H1 (cell line): ENCODE measurements around the gene ZNF524. TPM values are rescaled to one million over a fixed set of nuclear protein-coding genes. Genes with fewer than 3 reads are reported as not detected.
A peak's percentile ranks its signal among the peaks of the same experiment; 100 is the strongest.

Source experiments
- CTCF ChIA-PET: fragments of 300-600 bp; sonication (Branson Sonifier 250); formaldehyde crosslinking; loops from one replicate; lab custom pipeline; 2021; ENCODE audit not compliant: partially characterized antibody; lab: Charles Lee
- POLR2A ChIA-PET: fragments of 300-600 bp; sonication (Branson Sonifier 250); formaldehyde crosslinking; loops from one replicate; lab custom pipeline; 2021; ENCODE audit warnings: inconsistent platforms; ENCODE audit not compliant: partially characterized antibody; lab: Charles Lee
- DNase-seq, 2 experiments: peaks; one replicate each; pipeline versions ENCODE4 v3.0.0 to v3.0.0-alpha.2; 2010 to 2022; ENCODE audit warnings: low spot score in 2 of 2, low read depth in 1 of 2, mixed read lengths in 1 of 2
- FAIRE-seq: peaks from 2 replicates; lab custom pipeline; 2011; peaks lifted over from hg19 to GRCh38; lab: Jason Lieb, UNC
- H2AFZ ChIP-seq: 2 replicates; pipeline ENCODE4 v1.8.1; 2012; ENCODE audit warnings: low read length, inconsistent platforms
- H2AK5ac ChIP-seq: 2 replicates; pipeline ENCODE4 v1.6.1; 2013; ENCODE audit warnings: low read depth, low read length
- H2BK120ac ChIP-seq: replicated peaks from 2 replicates; pipeline ENCODE3; 2013; ENCODE audit warnings: low read depth, low read length, inconsistent platforms
- H2BK12ac ChIP-seq: 2 replicates; pipeline ENCODE4 v1.6.1; 2013; ENCODE audit warnings: low read depth, low read length
- H2BK15ac ChIP-seq: 2 replicates; pipeline ENCODE4 v1.6.1; 2013; ENCODE audit warnings: low read length
- H2BK20ac ChIP-seq: 2 replicates; pipeline ENCODE4 v1.6.1; 2013; ENCODE audit warnings: low read length
- H2BK5ac ChIP-seq: 2 replicates; pipeline ENCODE4 v1.6.1; 2013; ENCODE audit warnings: low read depth, low read length
- H3K14ac ChIP-seq: 2 replicates; pipeline ENCODE4 v1.6.1; 2013; ENCODE audit warnings: inconsistent platforms; ENCODE audit not compliant: insufficient read length
- H3K18ac ChIP-seq: 2 replicates; pipeline ENCODE4 v1.6.1; 2013; ENCODE audit warnings: low read length; ENCODE audit errors: extremely low read depth
- H3K23ac ChIP-seq: 2 replicates; pipeline ENCODE4 v1.6.1; 2013; ENCODE audit warnings: inconsistent platforms; ENCODE audit not compliant: insufficient read length
- H3K23me2 ChIP-seq: 2 replicates; pipeline ENCODE4 v1.6.1; 2013; ENCODE audit warnings: low read depth, low read length
- H3K27ac ChIP-seq: 2 replicates; pipeline ENCODE4 v1.6.1; 2011; ENCODE audit warnings: low read depth, low read length, inconsistent platforms
- H3K27me3 ChIP-seq, 4 experiments: replicated peaks in 1 of 4; 1 replicate in 1 of 4; 2 replicates in 3 of 4; pipeline versions ENCODE4 v1.6.1 to v1.8.1; 2011 to 2013; ENCODE audit warnings: low read length in 3 of 4, mild to moderate bottlenecking in 3 of 4, inconsistent platforms in 2 of 4, mixed read lengths in 2 of 4, moderate library complexity in 1 of 4; ENCODE audit not compliant: control insufficient read depth in 3 of 4, insufficient read depth in 3 of 4; ENCODE audit errors: extremely low read depth in 1 of 4
- H3K36me3 ChIP-seq, 4 experiments: 2 replicates each; pipeline versions ENCODE4 v1.6.1 to v1.8.1; 2011 to 2013; ENCODE audit warnings: mild to moderate bottlenecking in 4 of 4, low read length in 3 of 4, moderate library complexity in 2 of 4, control low read depth in 1 of 4, inconsistent platforms in 1 of 4; ENCODE audit not compliant: insufficient read depth in 4 of 4, control insufficient read depth in 2 of 4
- H3K4ac ChIP-seq: replicated peaks from 2 replicates; pipeline ENCODE3; 2013; ENCODE audit warnings: low read length, low read depth, mixed read lengths, inconsistent platforms; ENCODE audit not compliant: insufficient read length
- H3K4me1 ChIP-seq, 4 experiments: replicated peaks in 1 of 4; 1 replicate in 1 of 4; 2 replicates in 3 of 4; pipeline versions ENCODE4 v1.6.1 to v1.8.1; 2011 to 2013; ENCODE audit warnings: low read length in 3 of 4, inconsistent platforms in 2 of 4, mixed read lengths in 1 of 4; ENCODE audit not compliant: insufficient read depth in 4 of 4, control insufficient read depth in 3 of 4
- H3K4me2 ChIP-seq, 2 experiments: 2 replicates each; pipeline versions ENCODE4 v1.6.1 to v1.8.1; 2011 to 2013; ENCODE audit warnings: low read depth in 2 of 2, low read length in 2 of 2, control low read depth in 1 of 2, inconsistent platforms in 1 of 2, mild to moderate bottlenecking in 1 of 2; ENCODE audit not compliant: insufficient read depth in 1 of 2
- H3K4me3 ChIP-seq, 4 experiments: fragments of 200-600, 300-600 bp in 1 of 4; sonication (generic), shearing (Covaris generic), sonication (Bioruptor Twin) in 1 of 4; 2 replicates each; pipeline versions ENCODE4 v1.5.1 to v1.8.1; 2011 to 2016; ENCODE audit warnings: low read length in 4 of 4, low read depth in 3 of 4, control low read depth in 2 of 4, inconsistent platforms in 2 of 4, mild to moderate bottlenecking in 2 of 4, mixed read lengths in 1 of 4, moderate library complexity in 1 of 4; ENCODE audit not compliant: insufficient read depth in 2 of 4; ENCODE audit errors: extremely low read depth in 1 of 4
- H3K56ac ChIP-seq: replicated peaks from 2 replicates; pipeline ENCODE3; 2013; ENCODE audit warnings: low read depth, mild to moderate bottlenecking, mixed read lengths, low read length, inconsistent platforms; ENCODE audit not compliant: insufficient read length
- H3K79me1 ChIP-seq: 2 replicates; pipeline ENCODE4 v1.6.1; 2013; ENCODE audit warnings: low read depth, low read length, control low read depth
- H3K79me2 ChIP-seq, 2 experiments: 2 replicates each; pipeline versions ENCODE4 v1.6.1 to v1.8.1; 2012 to 2013; ENCODE audit warnings: low read length in 2 of 2, mild to moderate bottlenecking in 2 of 2, inconsistent platforms in 1 of 2; ENCODE audit not compliant: insufficient read depth in 2 of 2, control insufficient read depth in 1 of 2
- H3K9ac ChIP-seq, 4 experiments: replicated peaks in 1 of 4; 1 replicate in 1 of 4; 2 replicates in 3 of 4; pipeline versions ENCODE4 v1.6.1 to v1.8.1; 2011 to 2013; ENCODE audit warnings: low read depth in 3 of 4, low read length in 3 of 4, control low read depth in 2 of 4, mild to moderate bottlenecking in 2 of 4, moderate library complexity in 2 of 4, inconsistent platforms in 1 of 4; ENCODE audit errors: extremely low read depth in 1 of 4
- H3K9me3 ChIP-seq, 2 experiments: 2 replicates each; pipeline versions ENCODE4 v1.6.1 to v1.8.1; 2012 to 2013; ENCODE audit warnings: mild to moderate bottlenecking in 2 of 2, moderate library complexity in 2 of 2, control low read depth in 1 of 2, inconsistent platforms in 1 of 2, low read depth in 1 of 2, low read length in 1 of 2, mixed read lengths in 1 of 2; ENCODE audit not compliant: insufficient read depth in 2 of 2
- H4K20me1 ChIP-seq, 2 experiments: replicated peaks in 1 of 2; 2 replicates each; pipeline versions ENCODE3 to v1.8.1; 2011 to 2013; ENCODE audit warnings: inconsistent platforms in 2 of 2, low read length in 2 of 2, mild to moderate bottlenecking in 1 of 2; ENCODE audit not compliant: insufficient read depth in 2 of 2, control insufficient read depth in 1 of 2
- H4K5ac ChIP-seq: 2 replicates; pipeline ENCODE4 v1.6.1; 2013; ENCODE audit warnings: low read length, low read depth, mixed read lengths, inconsistent platforms; ENCODE audit not compliant: insufficient read length
- H4K8ac ChIP-seq: 2 replicates; pipeline ENCODE4 v1.8.0; 2013; ENCODE audit warnings: mild to moderate bottlenecking, moderate library complexity, low read length, inconsistent platforms; ENCODE audit not compliant: insufficient read depth; ENCODE audit errors: extremely low read depth
- H4K91ac ChIP-seq: replicated peaks from 2 replicates; pipeline ENCODE3; 2013; ENCODE audit warnings: low read length, mixed read lengths, inconsistent platforms; ENCODE audit not compliant: insufficient read length
- BACH1 ChIP-seq: IDR thresholded peaks from 2 replicates; pipeline ENCODE4 v1.6.1; 2012; ENCODE audit warnings: low read length, improper control_type of control experiment
- CEBPB ChIP-seq: IDR thresholded peaks from 2 replicates; pipeline ENCODE4 v1.6.1; 2012; ENCODE audit warnings: low read depth, low read length
- HDAC6 ChIP-seq: IDR thresholded peaks from one replicate; pipeline ENCODE4 v1.7.1; 2012; ENCODE audit warnings: low read depth, mild to moderate bottlenecking, inconsistent platforms, low read length, moderate library complexity
- JUND ChIP-seq: IDR thresholded peaks from 2 replicates; pipeline ENCODE4 v1.6.1; 2011; ENCODE audit warnings: mild to moderate bottlenecking, improper control_type of control experiment, low read length
- PHF8 ChIP-seq: fragments of 200-600 bp; sonication (generic); conservative IDR thresholded peaks from 2 replicates; pipeline ENCODE4 v1.7.1; 2012; ENCODE audit warnings: low read depth, mild to moderate bottlenecking, inconsistent platforms, low read length, moderate library complexity
- WGBS, 2 experiments: shearing (Covaris generic) in 1 of 2; methylation state at CpG; one replicate each; pipeline versions ENCODE4 v1.1.6 to v1.1.7; 2013 to 2015; ENCODE audit warnings: low lambda C conversion rate in 2 of 2, mixed read lengths in 2 of 2, inconsistent platforms in 1 of 2, low coverage in 1 of 2, missing lambda C conversion rate in 1 of 2; ENCODE audit not compliant: insufficient replicate concordance in 2 of 2, insufficient coverage in 1 of 2, insufficient read length in 1 of 2; ENCODE audit errors: extremely low coverage in 1 of 2, missing lambda C conversion rate in 1 of 2; 5-methylcytosine and 5-hydroxymethylcytosine counted together
- polyA plus RNA-seq, 7 experiments: library from polyadenylated mRNA; depleted of rRNA in 3 of 7; stranded (reverse) in 5 of 7; unstranded in 2 of 7; fragments of >200 nt in 5 of 7; fragments of 200-250 nt in 2 of 7; gene quantifications; 1 replicate in 5 of 7; 2 replicates in 1 of 7; 4 replicates in 1 of 7; pipeline versions ENCODE4 v1.2.1 to v1.2.3, GENCODE V29; 2011 to 2013; ENCODE audit warnings: missing spikeins in 2 of 7, mixed read lengths in 2 of 7
- total RNA-seq: library from RNA; stranded (reverse); fragmentation: NEBNext Ultra II Directional; extraction: Animal tissue kit (Norgen Biotek cat#: 25700); gene quantifications from 2 replicates; pipeline ENCODE4 v1.2.1, GENCODE V29; 2021
- TF ChIP-seq, protein P1 (sequence below): IDR thresholded peaks from 2 replicates; pipeline ENCODE4 v1.6.1; 2012; ENCODE audit warnings: inconsistent platforms

ZNF524 gene
- total and polyA plus RNA-seq, 2 of the 8 experiments (the other 6 are each of a cell fraction or from before 2014, with no cell fraction given): 4.4 to 4.7 TPM

DNA sequence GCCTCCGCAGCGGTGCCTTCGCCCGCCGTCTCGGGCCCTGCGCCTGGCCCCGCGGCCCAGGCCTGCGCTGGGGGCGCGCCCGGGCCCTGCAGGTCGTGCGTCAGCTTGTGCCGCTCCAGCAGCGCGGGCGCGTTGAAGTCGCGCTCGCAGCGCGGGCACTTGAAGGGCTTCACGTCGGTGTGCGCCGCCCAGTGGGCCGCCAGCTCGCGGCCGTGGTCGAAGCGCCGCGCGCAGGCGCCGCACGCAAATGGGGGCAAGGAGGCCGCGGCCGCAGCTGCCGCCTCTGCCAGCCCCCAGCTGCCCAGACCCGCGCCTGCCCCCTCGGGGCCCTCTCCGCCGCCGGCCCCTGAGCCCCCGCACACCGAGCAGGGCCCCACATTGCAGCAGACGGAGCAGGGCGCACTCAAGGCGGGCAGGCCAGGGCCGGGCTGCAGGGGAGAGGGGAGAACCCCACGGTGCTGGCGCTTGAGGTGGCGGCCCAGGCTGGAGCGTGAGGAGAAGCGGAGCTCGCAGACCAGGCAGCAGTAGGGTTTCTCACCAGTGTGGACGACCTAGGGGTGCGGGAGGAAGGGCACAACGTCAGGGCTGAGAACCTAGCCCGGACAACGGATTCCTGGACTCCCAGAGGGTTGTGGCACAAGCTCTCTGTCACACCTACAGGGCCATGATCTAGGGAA, 6.9 kb upstream of the ZNF524 start:
- H2BK120ac ChIP-seq: no peak overlapping the region
- H3K4me1 ChIP-seq: peaks cover 0 to 9% (median 3%) of the 10 kb centered on the region in 4 experiments; a peak in 4 of 7 replicates
- H3K4me2 ChIP-seq: peak overlapping the region; percentile 59 to 74
- no peak overlapping the region for H2AFZ ChIP-seq
- H4K8ac ChIP-seq: peak overlapping the region; percentile 62
- TF ChIP-seq JUND (no peak), BACH1 (no peak), CEBPB (no peak), HDAC6 (no peak), PHF8 (no peak)
- TF ChIP-seq, protein P1, sequence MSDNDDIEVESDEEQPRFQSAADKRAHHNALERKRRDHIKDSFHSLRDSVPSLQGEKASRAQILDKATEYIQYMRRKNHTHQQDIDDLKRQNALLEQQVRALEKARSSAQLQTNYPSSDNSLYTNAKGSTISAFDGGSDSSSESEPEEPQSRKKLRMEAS: no peak
- H2BK20ac ChIP-seq: no peak overlapping the region
- H4K20me1 ChIP-seq: peaks cover 0 to 2% of the 10 kb centered on the region in 2 experiments
- H3K9ac ChIP-seq: no peak overlapping the region; a peak in 1 of 7 replicates
- DNase-seq (no peak), FAIRE-seq (no peak)
- H3K14ac ChIP-seq: no peak overlapping the region
- no peak overlapping the region for H2BK15ac ChIP-seq
- no peak overlapping the region for H2BK12ac ChIP-seq
- no peaks in the 10 kb centered on the region; the same call in 1 of the 2 replicates for H3K79me1 ChIP-seq
- H3K23me2 ChIP-seq: no peaks in the 10 kb centered on the region; the same call in 1 of the 2 replicates
- no peaks in the 10 kb centered on the region for H3K9me3 ChIP-seq
- H2AK5ac ChIP-seq: no peak overlapping the region
- H2BK5ac ChIP-seq: no peak overlapping the region
- no peak overlapping the region for H4K5ac ChIP-seq
- peak overlapping the region in 2 of 4 experiments; percentile 5 to 48; a peak in 3 of 8 replicates for H3K4me3 ChIP-seq
- H3K27me3 ChIP-seq: peaks cover 0 to 2% (median 0%) of the 10 kb centered on the region in 4 experiments; a peak in 1 of 7 replicates
- H3K23ac ChIP-seq: no peak overlapping the region
- no peak overlapping the region for H3K4ac ChIP-seq
- CTCF ChIA-PET: interaction anchor here (0.5 to 3.4 kb wide), 5 partner anchors 11 to 1206 kb away, joined by 3 to 12 read pairs (median 3); partner anchors contain the start of gene ZNF865
- 64% methylated on average over 61 of the region's 68 CpGs; no CpG with 5 or more reads in 1 of the 2 experiments for WGBS, 2 experiments
- no peak overlapping the region for H3K27ac ChIP-seq
- no peak overlapping the region for H3K18ac ChIP-seq
- peaks cover 0 to 10% (median 8%) of the 10 kb centered on the region in 4 experiments; a peak in 3 of 8 replicates for H3K36me3 ChIP-seq
- H3K56ac ChIP-seq: no peak overlapping the region
- no peak overlapping the region for H4K91ac ChIP-seq
- POLR2A ChIA-PET: interaction anchor here (0.6 to 2.7 kb wide), 6 partner anchors 11 to 201 kb away, joined by 3 to 18 read pairs (median 6); partner anchors contain the start of genes NAT14, ZNF579 and ZNF865
- H3K79me2 ChIP-seq: no peaks in the 10 kb centered on the region
